HG02884 (cell line): ENCODE data around the gene SH3PXD2A.
"Not testable (repeated sequence)": the region's sequence is repeated elsewhere in the genome, so short reads cannot be mapped to it uniquely, and the experiment has no call there.

ENCODE experiments used
- ATAC-seq: cut with Tn5 transposase; IDR thresholded peaks from one replicate; pipeline ENCODE4 v1.9.1; 2021; ENCODE audit warnings: mild to moderate bottlenecking, moderate library complexity; ENCODE audit not compliant: unreplicated experiment

The SH3PXD2A gene

GRCh38 chr10:103613616-103614015, 241.8 kb downstream of the SH3PXD2A start:
- ATAC-seq: no peak

- no peak for ATAC-seq
Measured at GRCh38 chr10:103612462-103613365, 242.7 kb downstream of the SH3PXD2A start.

DNA sequence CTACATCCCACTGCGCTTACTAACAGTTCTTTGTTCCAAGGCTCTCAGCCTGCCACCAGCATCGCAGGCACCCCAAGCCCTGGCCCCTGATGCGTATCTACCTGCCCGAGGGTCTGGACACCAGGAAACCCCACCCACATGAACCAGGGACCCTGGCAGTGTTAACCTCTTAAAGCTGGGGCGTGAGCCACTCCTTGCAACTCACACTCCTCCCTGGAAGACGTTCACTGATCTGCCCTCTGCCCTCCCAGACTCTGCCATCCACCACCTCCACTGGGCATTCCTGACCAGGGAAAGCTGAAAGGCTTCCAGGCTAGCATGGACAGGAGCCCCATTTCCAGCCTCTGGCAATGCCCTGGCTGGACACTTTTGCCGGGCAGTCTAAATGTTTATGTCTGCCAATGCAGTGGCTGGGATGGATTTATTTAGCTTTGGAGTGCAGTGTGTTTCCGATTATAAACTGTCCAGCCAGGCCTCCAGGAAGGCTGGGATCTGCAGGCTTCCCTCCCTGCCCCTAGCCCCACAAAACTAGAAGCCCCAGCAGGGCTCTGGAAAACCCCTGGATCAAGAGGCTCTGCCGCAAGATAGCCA, 244.4 kb downstream of the SH3PXD2A start:
- ATAC-seq: no peak

DNA sequence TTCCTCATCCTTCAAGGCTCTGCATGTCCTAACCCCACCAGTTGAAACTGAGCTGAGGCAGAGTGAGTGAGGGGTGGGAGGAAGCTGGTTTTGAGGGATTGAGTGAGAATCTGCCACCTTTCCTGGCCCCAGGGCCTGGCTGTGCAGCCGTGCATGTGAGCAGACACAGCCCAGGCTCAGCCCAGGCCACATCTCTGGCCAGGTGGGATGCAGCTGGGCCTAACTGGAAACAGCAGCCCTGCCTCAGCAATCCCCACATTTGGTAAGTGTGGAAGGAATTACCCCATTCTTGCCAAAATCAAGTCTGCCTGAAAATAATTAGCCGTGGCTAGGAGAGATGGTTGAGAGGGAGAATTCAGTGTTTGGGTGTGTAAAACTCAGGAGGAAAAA, 245.3 kb downstream of the SH3PXD2A start:
- ATAC-seq: no peak

DNA sequence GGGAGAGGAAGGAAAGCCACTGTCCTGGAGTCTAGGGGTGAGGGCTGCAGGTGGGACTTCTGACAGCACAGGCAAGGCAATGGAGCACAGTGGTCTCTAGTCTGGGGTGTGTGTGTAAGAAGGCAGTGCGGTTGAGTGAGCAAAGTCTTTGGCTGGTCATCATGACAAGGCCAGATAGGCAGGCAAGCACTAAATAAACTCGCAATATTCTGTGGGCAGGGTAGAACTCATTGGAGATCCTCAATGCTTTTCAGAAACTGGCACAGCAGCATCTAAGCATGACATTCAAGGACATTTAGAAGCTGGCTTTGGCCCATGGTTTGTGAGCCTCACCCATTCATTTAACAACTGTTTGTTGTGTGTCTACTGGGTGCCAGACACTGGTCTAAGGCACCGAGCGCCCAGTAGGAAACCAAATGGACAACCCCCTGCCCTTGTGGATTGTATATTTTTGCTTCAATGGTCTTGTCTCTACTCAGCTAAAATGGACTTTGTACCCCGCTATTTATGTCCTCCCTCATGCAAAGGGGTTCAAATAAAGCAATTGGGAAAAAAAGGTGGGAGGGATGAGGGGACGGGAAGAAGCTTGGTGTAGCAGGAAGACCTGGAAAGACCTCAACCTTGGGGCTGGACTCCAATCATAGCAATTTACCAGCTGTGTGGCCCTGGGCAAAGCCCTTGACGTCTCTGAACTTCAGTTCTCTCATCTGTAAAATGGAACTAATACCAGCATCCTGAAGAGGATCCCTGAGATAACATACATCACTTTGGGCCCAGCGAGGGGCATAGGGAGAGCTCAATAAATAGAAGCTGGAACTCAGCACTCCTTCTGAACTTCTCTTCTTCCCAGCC, 245.9 kb downstream of the SH3PXD2A start:
- ATAC-seq: no peak

DNA sequence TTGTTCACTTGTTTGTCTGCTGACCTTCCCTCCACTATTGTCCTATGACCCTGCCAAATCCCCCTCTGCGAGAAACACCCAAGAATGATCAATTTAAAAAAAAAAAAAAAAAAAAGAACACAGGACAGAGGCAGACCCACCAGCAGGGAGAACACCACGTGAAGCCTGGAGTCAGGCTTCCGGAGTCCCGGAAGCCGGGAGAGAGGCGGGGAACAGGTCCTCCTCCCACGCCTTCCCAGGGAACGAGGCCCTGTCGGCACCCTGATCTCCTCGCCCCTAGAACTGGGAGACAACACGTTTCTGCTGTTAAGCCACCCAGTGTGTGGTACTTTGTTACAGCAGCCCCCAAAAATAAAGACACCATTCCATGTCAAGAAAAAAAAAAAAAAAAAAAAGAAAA, 247.3 kb downstream of the SH3PXD2A start:
- ATAC-seq: not testable (repeated sequence)

DNA sequence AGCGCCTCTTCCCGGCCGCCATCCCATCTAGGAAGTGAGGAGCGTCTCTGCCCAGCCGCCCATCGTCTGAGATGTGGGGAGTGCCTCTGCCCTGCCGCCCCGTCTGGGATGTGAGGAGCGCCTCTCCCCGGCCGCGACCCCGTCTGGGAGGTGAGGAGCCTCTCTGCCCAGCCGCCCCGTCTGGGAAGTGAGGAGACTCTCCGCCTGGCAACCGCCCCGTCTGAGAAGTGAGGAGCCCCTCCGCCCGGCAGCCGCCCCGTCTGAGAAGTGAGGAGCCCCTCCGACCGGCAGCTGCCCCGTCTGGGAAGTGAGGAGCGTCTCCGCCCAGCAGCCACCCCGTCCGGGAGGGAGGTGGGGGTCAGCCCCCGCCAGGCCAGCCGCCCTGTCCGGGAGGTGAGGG, 248.3 kb downstream of the SH3PXD2A start:
- ATAC-seq: not testable (repeated sequence)

GRCh38 chr10:103606097-103606438, 249.3 kb downstream of the SH3PXD2A start:
- not testable (repeated sequence) for ATAC-seq

DNA sequence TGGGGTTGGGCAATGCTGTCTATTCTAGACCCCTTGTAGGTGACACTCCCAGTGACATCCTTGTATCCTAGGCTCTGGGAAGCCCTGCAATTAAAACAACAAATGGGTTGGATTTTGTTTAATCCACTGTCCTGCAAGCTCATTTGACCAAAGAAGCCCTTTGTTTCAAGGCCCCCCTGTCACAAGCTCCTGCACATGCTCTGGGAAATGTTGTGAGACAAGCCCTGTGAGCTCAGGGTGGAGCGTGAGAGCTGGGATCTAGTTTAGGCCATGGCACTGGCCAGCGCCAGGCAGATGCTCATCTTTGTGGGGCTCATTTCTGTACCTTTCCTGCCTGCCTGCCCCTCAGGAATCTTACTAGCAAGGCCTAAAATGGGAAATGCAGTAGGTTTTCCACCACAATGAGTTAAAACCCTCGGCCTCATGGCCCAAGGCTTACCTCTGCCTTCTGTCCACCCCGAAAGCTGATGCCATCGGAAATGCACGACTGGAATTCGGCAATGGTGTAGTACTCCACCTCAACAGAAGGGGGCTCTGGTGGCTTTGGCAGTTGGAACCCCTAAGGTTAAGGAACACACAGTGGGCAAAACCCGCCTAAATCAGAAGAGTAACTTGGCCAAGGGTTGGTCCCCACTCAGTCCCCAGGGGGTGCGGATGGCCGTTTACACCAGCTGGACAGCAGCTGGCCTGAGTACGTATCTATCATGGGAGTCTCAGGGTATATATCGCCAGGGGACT, 249.8 kb downstream of the SH3PXD2A start:
- no peak for ATAC-seq

GRCh38 chr10:103603382-103603781, 252.0 kb downstream of the SH3PXD2A start:
- no peak for ATAC-seq

GRCh38 chr10:103602852-103603155, 252.6 kb downstream of the SH3PXD2A start:
- no peak for ATAC-seq

DNA sequence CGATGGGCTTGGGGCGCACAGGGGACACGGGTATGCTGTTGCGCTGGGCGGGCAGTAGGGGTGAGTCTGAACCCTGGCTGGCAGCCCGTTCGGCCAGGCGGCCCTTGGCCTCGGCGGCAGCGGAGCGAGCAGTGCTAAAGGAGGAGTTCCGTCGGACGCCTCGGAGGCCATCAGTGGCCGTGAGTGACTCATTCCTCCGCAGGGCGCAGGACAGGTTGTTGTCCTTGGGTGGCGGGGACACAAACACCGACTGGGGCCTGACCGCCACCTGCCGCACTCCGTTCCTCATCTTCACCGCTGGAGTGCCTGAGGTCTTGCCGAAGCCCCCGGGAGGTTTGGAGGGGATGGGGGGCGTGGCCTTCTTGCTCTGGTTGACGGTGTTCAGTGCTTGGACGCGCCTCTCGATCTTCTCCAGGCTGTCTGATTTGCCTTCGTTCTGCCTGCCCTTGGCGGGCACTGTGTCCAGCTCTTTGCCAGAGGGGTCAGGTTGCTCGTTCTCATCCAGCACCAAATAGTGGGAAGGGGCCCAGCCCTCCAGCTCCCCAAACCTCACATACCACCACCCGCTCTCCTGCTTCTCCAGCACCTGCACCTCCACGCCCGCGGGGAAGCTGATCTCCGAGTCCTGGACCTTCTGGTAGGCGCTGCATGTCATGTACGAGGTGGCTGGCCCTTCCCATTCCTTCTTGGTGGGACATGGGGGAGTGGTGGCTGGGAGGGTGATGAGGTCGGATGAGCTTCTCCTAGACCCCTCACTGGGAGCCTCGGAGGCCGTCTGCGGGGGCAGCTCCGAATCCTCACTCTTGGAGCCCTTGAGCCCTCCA, 253.1 kb downstream of the SH3PXD2A start:
- ATAC-seq: no peak

DNA sequence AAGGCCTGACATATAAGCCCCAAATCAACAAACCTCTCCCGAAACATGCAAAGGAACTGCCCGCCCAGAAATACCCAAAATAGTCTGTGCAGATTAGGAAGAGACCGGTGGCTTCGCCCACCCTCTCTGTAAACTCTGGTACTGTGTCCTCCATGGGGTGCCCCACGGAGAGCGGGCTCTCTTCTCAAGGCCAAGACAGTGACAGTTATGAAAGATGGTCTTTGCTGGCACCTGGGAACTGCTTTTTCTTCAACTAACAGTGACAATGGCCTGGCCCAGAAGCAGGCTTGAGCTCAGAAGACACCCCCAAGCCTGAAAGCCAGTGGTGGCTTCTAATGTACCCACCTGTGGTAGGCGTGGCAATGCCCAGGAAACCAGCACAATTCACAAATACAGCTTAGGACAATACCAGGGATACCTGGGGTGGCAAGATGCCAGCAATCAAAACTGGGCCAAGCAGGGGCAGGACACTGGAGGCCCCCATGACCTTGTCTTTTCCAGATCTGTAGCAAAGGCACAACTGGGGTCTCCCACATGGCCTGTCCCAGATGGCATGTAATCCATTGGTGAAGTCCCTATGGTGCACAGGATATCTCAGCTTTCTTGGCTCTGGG, 254.3 kb downstream of the SH3PXD2A start:
- ATAC-seq: no peak

DNA sequence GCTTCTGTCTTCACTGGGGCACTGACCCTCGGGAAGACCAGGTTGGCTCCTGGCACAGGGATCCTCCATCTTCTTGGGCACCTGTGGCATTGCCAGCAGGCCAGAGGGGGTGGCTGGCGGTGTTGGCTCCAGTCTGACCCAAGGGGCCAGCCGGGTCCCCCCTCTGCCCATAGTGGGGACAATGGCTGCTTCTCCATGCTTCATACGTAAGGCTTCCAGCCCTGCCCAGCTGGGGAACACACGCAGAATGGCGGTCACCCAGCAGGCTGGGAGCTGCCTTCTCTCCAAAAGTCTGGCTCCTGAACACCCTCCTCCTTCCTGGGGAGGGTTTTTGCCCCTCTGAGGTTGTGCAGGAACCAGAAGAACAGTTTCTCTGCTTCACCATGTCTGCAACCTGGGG, 255.1 kb downstream of the SH3PXD2A start:
- ATAC-seq: no peak

- no peak for ATAC-seq
Measured at GRCh38 chr10:103599907-103600306, 255.5 kb downstream of the SH3PXD2A start.

GRCh38 chr10:103599211-103599610, 256.2 kb downstream of the SH3PXD2A start:
- ATAC-seq: no peak

GRCh38 chr10:103598654-103599115, 256.7 kb downstream of the SH3PXD2A start:
- ATAC-seq: no peak

- ATAC-seq: no peak
Measured at GRCh38 chr10:103597003-103597402, 258.4 kb downstream of the SH3PXD2A start.

GRCh38 chr10:103595933-103596726, 259.2 kb downstream of the SH3PXD2A start:
- ATAC-seq: no peak
